Suprapubic skin (tissue), 4 donors: ENCODE results near the gene PDE4B.

Source experiments
- CTCF ChIP-seq, 2 donors: fragments of 200-600 bp in 1 of 2; fragments of 450-650 bp in 1 of 2; sonication (generic) in 1 of 2; IDR thresholded peaks; one replicate each; pipeline ENCODE4 v1.5.1; 2016 to 2019; ENCODE audit warnings: antibody characterized with exemption in 2 of 2, mild to moderate bottlenecking in 1 of 2, moderate library complexity in 1 of 2
- EP300 ChIP-seq: sonication (generic); formaldehyde crosslinking; IDR thresholded peaks from one replicate; pipeline ENCODE4 v1.6.1; 2017; ENCODE audit warnings: antibody characterized with exemption
- POLR2A ChIP-seq, 2 donors: fragments of 450-650 bp; IDR thresholded peaks; one replicate each; pipeline ENCODE4 v1.6.1; 2017; ENCODE audit warnings: antibody characterized with exemption in 2 of 2, mild to moderate bottlenecking in 2 of 2, moderate library complexity in 2 of 2
- POLR2AphosphoS5 ChIP-seq, 3 donors: sonication (generic); formaldehyde crosslinking; IDR thresholded peaks; one replicate each; pipeline ENCODE4 v1.6.1; 2017; ENCODE audit warnings: antibody characterized with exemption in 3 of 3

GRCh38 chr1:66012106-66012784 lies 219.6 kb downstream of the PDE4B start:
- no peak for TF ChIP-seq CTCF (IDR thresholded peaks at IDR 0.05)
- no peak for TF ChIP-seq POLR2AphosphoS5 (IDR thresholded peaks at IDR 0.05)
- TF ChIP-seq EP300 = no peak
- TF ChIP-seq POLR2A (IDR thresholded peaks at IDR 0.05) = no peak
